Measurements from ENCODE around the gene CDH4.

GRCh38 chr20:61803416-61803914 is 551.4 kb downstream of the CDH4 start:
- TF ChIP-seq POLR2A (IDR thresholded peaks at IDR 0.05; ENCODE audit: low read length) (no peak), GATA1 (IDR thresholded peaks at IDR 0.05; ENCODE audit: low read depth, low read length) (no peak)
